B cell (primary cell): ENCODE data around the gene NT5M.

ENCODE experiments used
- CTCF ChIP-seq: fragments of 200-600 bp; IDR thresholded peaks from one replicate; pipeline ENCODE4 v1.8.0; 2022; ENCODE audit warnings: antibody characterized with exemption, mild to moderate bottlenecking
- EZH2 ChIP-seq: IDR thresholded peaks from 2 replicates; pipeline ENCODE4 v1.6.1; 2012; ENCODE audit warnings: borderline replicate concordance, low read depth, mild to moderate bottlenecking, moderate library complexity, low read length; ENCODE audit not compliant: insufficient read depth, poor library complexity, severe bottlenecking

DNA sequence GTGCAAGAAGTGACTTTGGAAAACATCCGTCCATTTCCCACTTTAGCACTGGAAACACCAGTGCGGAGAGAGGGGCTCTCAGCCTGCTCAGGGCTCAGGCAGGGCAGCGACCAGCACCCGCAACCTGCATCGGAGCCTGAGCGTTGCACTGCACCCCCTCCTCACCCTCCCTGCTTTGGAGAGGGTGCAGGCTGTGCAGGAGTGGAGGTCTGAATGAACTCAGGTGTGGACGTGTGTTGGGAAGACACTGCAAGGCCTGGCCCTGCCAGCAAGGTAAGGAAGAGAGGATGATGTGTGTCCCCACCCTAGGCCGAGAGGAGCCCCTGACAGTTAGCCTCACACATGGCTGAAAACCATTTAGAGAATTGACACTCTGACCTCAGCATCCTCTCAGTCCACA lies 81.8 kb downstream of the NT5M start:
- no peak for TF ChIP-seq CTCF
- no peak for TF ChIP-seq EZH2
